H1 (cell line): ENCODE measurements around the gene EPYC. TPM values are rescaled to one million over a fixed set of nuclear protein-coding genes. Genes with fewer than 3 reads are reported as not detected.

Experiments used
- CTCF ChIA-PET: fragments of 300-600 bp; sonication (Branson Sonifier 250); formaldehyde crosslinking; loops from one replicate; lab custom pipeline; 2021; ENCODE audit not compliant: partially characterized antibody; lab: Charles Lee
- POLR2A ChIA-PET: fragments of 300-600 bp; sonication (Branson Sonifier 250); formaldehyde crosslinking; loops from one replicate; lab custom pipeline; 2021; ENCODE audit warnings: inconsistent platforms; ENCODE audit not compliant: partially characterized antibody; lab: Charles Lee
- DNase-seq, 2 experiments: peaks; one replicate each; pipeline versions ENCODE4 v3.0.0 to v3.0.0-alpha.2; 2010 to 2022; ENCODE audit warnings: low spot score in 2 of 2, low read depth in 1 of 2, mixed read lengths in 1 of 2
- FAIRE-seq: peaks from 2 replicates; lab custom pipeline; 2011; peaks lifted over from hg19 to GRCh38; lab: Jason Lieb, UNC
- H2AFZ ChIP-seq: 2 replicates; pipeline ENCODE4 v1.8.1; 2012; ENCODE audit warnings: low read length, inconsistent platforms
- H2AK5ac ChIP-seq: 2 replicates; pipeline ENCODE4 v1.6.1; 2013; ENCODE audit warnings: low read depth, low read length
- H2BK120ac ChIP-seq: replicated peaks from 2 replicates; pipeline ENCODE3; 2013; ENCODE audit warnings: low read depth, low read length, inconsistent platforms
- H2BK12ac ChIP-seq: 2 replicates; pipeline ENCODE4 v1.6.1; 2013; ENCODE audit warnings: low read depth, low read length
- H2BK15ac ChIP-seq: 2 replicates; pipeline ENCODE4 v1.6.1; 2013; ENCODE audit warnings: low read length
- H2BK20ac ChIP-seq: 2 replicates; pipeline ENCODE4 v1.6.1; 2013; ENCODE audit warnings: low read length
- H2BK5ac ChIP-seq: 2 replicates; pipeline ENCODE4 v1.6.1; 2013; ENCODE audit warnings: low read depth, low read length
- H3K14ac ChIP-seq: 2 replicates; pipeline ENCODE4 v1.6.1; 2013; ENCODE audit warnings: inconsistent platforms; ENCODE audit not compliant: insufficient read length
- H3K18ac ChIP-seq: 2 replicates; pipeline ENCODE4 v1.6.1; 2013; ENCODE audit warnings: low read length; ENCODE audit errors: extremely low read depth
- H3K23ac ChIP-seq: 2 replicates; pipeline ENCODE4 v1.6.1; 2013; ENCODE audit warnings: inconsistent platforms; ENCODE audit not compliant: insufficient read length
- H3K23me2 ChIP-seq: 2 replicates; pipeline ENCODE4 v1.6.1; 2013; ENCODE audit warnings: low read depth, low read length
- H3K27ac ChIP-seq: 2 replicates; pipeline ENCODE4 v1.6.1; 2011; ENCODE audit warnings: low read depth, low read length, inconsistent platforms
- H3K27me3 ChIP-seq, 4 experiments: replicated peaks in 1 of 4; 1 replicate in 1 of 4; 2 replicates in 3 of 4; pipeline versions ENCODE4 v1.6.1 to v1.8.1; 2011 to 2013; ENCODE audit warnings: low read length in 3 of 4, mild to moderate bottlenecking in 3 of 4, inconsistent platforms in 2 of 4, mixed read lengths in 2 of 4, moderate library complexity in 1 of 4; ENCODE audit not compliant: control insufficient read depth in 3 of 4, insufficient read depth in 3 of 4; ENCODE audit errors: extremely low read depth in 1 of 4
- H3K36me3 ChIP-seq, 4 experiments: 2 replicates each; pipeline versions ENCODE4 v1.6.1 to v1.8.1; 2011 to 2013; ENCODE audit warnings: mild to moderate bottlenecking in 4 of 4, low read length in 3 of 4, moderate library complexity in 2 of 4, control low read depth in 1 of 4, inconsistent platforms in 1 of 4; ENCODE audit not compliant: insufficient read depth in 4 of 4, control insufficient read depth in 2 of 4
- H3K4ac ChIP-seq: replicated peaks from 2 replicates; pipeline ENCODE3; 2013; ENCODE audit warnings: low read length, low read depth, mixed read lengths, inconsistent platforms; ENCODE audit not compliant: insufficient read length
- H3K4me1 ChIP-seq, 4 experiments: replicated peaks in 1 of 4; 1 replicate in 1 of 4; 2 replicates in 3 of 4; pipeline versions ENCODE4 v1.6.1 to v1.8.1; 2011 to 2013; ENCODE audit warnings: low read length in 3 of 4, inconsistent platforms in 2 of 4, mixed read lengths in 1 of 4; ENCODE audit not compliant: insufficient read depth in 4 of 4, control insufficient read depth in 3 of 4
- H3K4me2 ChIP-seq, 2 experiments: 2 replicates each; pipeline versions ENCODE4 v1.6.1 to v1.8.1; 2011 to 2013; ENCODE audit warnings: low read depth in 2 of 2, low read length in 2 of 2, control low read depth in 1 of 2, inconsistent platforms in 1 of 2, mild to moderate bottlenecking in 1 of 2; ENCODE audit not compliant: insufficient read depth in 1 of 2
- H3K4me3 ChIP-seq, 4 experiments: fragments of 200-600, 300-600 bp in 1 of 4; sonication (generic), shearing (Covaris generic), sonication (Bioruptor Twin) in 1 of 4; 2 replicates each; pipeline versions ENCODE4 v1.5.1 to v1.8.1; 2011 to 2016; ENCODE audit warnings: low read length in 4 of 4, low read depth in 3 of 4, control low read depth in 2 of 4, inconsistent platforms in 2 of 4, mild to moderate bottlenecking in 2 of 4, mixed read lengths in 1 of 4, moderate library complexity in 1 of 4; ENCODE audit not compliant: insufficient read depth in 2 of 4; ENCODE audit errors: extremely low read depth in 1 of 4
- H3K56ac ChIP-seq: replicated peaks from 2 replicates; pipeline ENCODE3; 2013; ENCODE audit warnings: low read depth, mild to moderate bottlenecking, mixed read lengths, low read length, inconsistent platforms; ENCODE audit not compliant: insufficient read length
- H3K79me1 ChIP-seq: 2 replicates; pipeline ENCODE4 v1.6.1; 2013; ENCODE audit warnings: low read depth, low read length, control low read depth
- H3K79me2 ChIP-seq, 2 experiments: 2 replicates each; pipeline versions ENCODE4 v1.6.1 to v1.8.1; 2012 to 2013; ENCODE audit warnings: low read length in 2 of 2, mild to moderate bottlenecking in 2 of 2, inconsistent platforms in 1 of 2; ENCODE audit not compliant: insufficient read depth in 2 of 2, control insufficient read depth in 1 of 2
- H3K9ac ChIP-seq, 4 experiments: replicated peaks in 1 of 4; 1 replicate in 1 of 4; 2 replicates in 3 of 4; pipeline versions ENCODE4 v1.6.1 to v1.8.1; 2011 to 2013; ENCODE audit warnings: low read depth in 3 of 4, low read length in 3 of 4, control low read depth in 2 of 4, mild to moderate bottlenecking in 2 of 4, moderate library complexity in 2 of 4, inconsistent platforms in 1 of 4; ENCODE audit errors: extremely low read depth in 1 of 4
- H3K9me3 ChIP-seq, 2 experiments: 2 replicates each; pipeline versions ENCODE4 v1.6.1 to v1.8.1; 2012 to 2013; ENCODE audit warnings: mild to moderate bottlenecking in 2 of 2, moderate library complexity in 2 of 2, control low read depth in 1 of 2, inconsistent platforms in 1 of 2, low read depth in 1 of 2, low read length in 1 of 2, mixed read lengths in 1 of 2; ENCODE audit not compliant: insufficient read depth in 2 of 2
- H4K20me1 ChIP-seq, 2 experiments: replicated peaks in 1 of 2; 2 replicates each; pipeline versions ENCODE3 to v1.8.1; 2011 to 2013; ENCODE audit warnings: inconsistent platforms in 2 of 2, low read length in 2 of 2, mild to moderate bottlenecking in 1 of 2; ENCODE audit not compliant: insufficient read depth in 2 of 2, control insufficient read depth in 1 of 2
- H4K5ac ChIP-seq: 2 replicates; pipeline ENCODE4 v1.6.1; 2013; ENCODE audit warnings: low read length, low read depth, mixed read lengths, inconsistent platforms; ENCODE audit not compliant: insufficient read length
- H4K8ac ChIP-seq: 2 replicates; pipeline ENCODE4 v1.8.0; 2013; ENCODE audit warnings: mild to moderate bottlenecking, moderate library complexity, low read length, inconsistent platforms; ENCODE audit not compliant: insufficient read depth; ENCODE audit errors: extremely low read depth
- H4K91ac ChIP-seq: replicated peaks from 2 replicates; pipeline ENCODE3; 2013; ENCODE audit warnings: low read length, mixed read lengths, inconsistent platforms; ENCODE audit not compliant: insufficient read length
- CBX8 ChIP-seq: fragments of 300-800, 300-1000 bp; sonication (generic); IDR thresholded peaks from 2 replicates; pipeline ENCODE4 v1.7.1; 2016; ENCODE audit warnings: low read depth, low read length, borderline replicate concordance
- GTF2F1 ChIP-seq: IDR thresholded peaks from 2 replicates; pipeline ENCODE4 v1.6.1; 2012; ENCODE audit warnings: low read depth, low read length, improper control_type of control experiment, borderline replicate concordance
- POLR2A ChIP-seq, 2 experiments: IDR thresholded peaks; 1 replicate in 1 of 2; 2 replicates in 1 of 2; pipeline ENCODE4 v1.6.1; 2011; ENCODE audit warnings: low read depth in 2 of 2, low read length in 2 of 2, mild to moderate bottlenecking in 2 of 2; ENCODE audit errors: control extremely low read depth in 1 of 2
- RFX5 ChIP-seq: IDR thresholded peaks from 2 replicates; pipeline ENCODE4 v1.6.1; 2011; ENCODE audit warnings: low read depth, low read length, improper control_type of control experiment, borderline replicate concordance
- TAF1 ChIP-seq: IDR thresholded peaks from 2 replicates; pipeline ENCODE4 v1.6.1; 2011; ENCODE audit warnings: mild to moderate bottlenecking, low read depth, low read length
- WGBS, 2 experiments: shearing (Covaris generic) in 1 of 2; methylation state at CpG; one replicate each; pipeline versions ENCODE4 v1.1.6 to v1.1.7; 2013 to 2015; ENCODE audit warnings: low lambda C conversion rate in 2 of 2, mixed read lengths in 2 of 2, inconsistent platforms in 1 of 2, low coverage in 1 of 2, missing lambda C conversion rate in 1 of 2; ENCODE audit not compliant: insufficient replicate concordance in 2 of 2, insufficient coverage in 1 of 2, insufficient read length in 1 of 2; ENCODE audit errors: extremely low coverage in 1 of 2, missing lambda C conversion rate in 1 of 2; 5-methylcytosine and 5-hydroxymethylcytosine counted together
- polyA plus RNA-seq, 7 experiments: library from polyadenylated mRNA; depleted of rRNA in 3 of 7; stranded (reverse) in 5 of 7; unstranded in 2 of 7; fragments of >200 nt in 5 of 7; fragments of 200-250 nt in 2 of 7; gene quantifications; 1 replicate in 5 of 7; 2 replicates in 1 of 7; 4 replicates in 1 of 7; pipeline versions ENCODE4 v1.2.1 to v1.2.3, GENCODE V29; 2011 to 2013; ENCODE audit warnings: missing spikeins in 2 of 7, mixed read lengths in 2 of 7
- total RNA-seq: library from RNA; stranded (reverse); fragmentation: NEBNext Ultra II Directional; extraction: Animal tissue kit (Norgen Biotek cat#: 25700); gene quantifications from 2 replicates; pipeline ENCODE4 v1.2.1, GENCODE V29; 2021
- TF ChIP-seq, protein P1 (sequence below), 3 experiments: IDR thresholded peaks; 1 replicate in 2 of 3; 2 replicates in 1 of 3; pipeline versions ENCODE4 v1.5.1 to v1.6.1; 2011; ENCODE audit warnings: low read length in 3 of 3, mild to moderate bottlenecking in 3 of 3, inconsistent platforms in 2 of 3, low read depth in 1 of 3, moderate library complexity in 1 of 3; ENCODE audit not compliant: insufficient read depth in 1 of 3; ENCODE audit errors: control extremely low read depth in 1 of 3
- TF ChIP-seq, protein P2 (sequence below): IDR thresholded peaks from 2 replicates; pipeline ENCODE4 v1.6.1; 2012; ENCODE audit warnings: inconsistent platforms

Gene EPYC
- total and polyA plus RNA-seq, 2 of the 8 experiments (the other 6 are each of a cell fraction or from before 2014, with no cell fraction given) = not detected

DNA sequence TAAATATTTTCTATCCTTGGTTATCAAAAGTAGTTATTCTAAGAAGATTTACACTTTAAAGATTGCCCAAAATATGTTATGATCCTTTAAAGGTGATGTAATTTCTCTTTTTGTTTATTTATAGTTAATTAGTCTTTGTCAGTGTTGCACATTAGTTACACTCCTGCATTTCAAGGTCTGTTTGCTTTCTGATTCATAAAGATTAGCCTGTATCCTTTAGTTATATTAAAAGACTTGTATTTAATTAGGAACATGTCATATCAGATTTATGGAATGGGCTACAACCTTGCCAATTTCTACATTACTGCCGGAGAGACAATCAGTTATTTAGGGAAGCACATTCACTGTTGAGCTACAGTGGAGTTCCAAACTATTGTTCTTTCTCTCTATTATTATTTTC, 3.5 kb downstream of the EPYC start:
- TF ChIP-seq TAF1 (no peak), RFX5 (no peak), POLR2A (IDR thresholded peaks at IDR 0.05; ENCODE audit: control extremely low read depth in 1 of 2, low read depth in 2 of 2, low read length in 2 of 2) (no peak), GTF2F1 (no peak), CBX8 (no peak)
- TF ChIP-seq, protein P1, sequence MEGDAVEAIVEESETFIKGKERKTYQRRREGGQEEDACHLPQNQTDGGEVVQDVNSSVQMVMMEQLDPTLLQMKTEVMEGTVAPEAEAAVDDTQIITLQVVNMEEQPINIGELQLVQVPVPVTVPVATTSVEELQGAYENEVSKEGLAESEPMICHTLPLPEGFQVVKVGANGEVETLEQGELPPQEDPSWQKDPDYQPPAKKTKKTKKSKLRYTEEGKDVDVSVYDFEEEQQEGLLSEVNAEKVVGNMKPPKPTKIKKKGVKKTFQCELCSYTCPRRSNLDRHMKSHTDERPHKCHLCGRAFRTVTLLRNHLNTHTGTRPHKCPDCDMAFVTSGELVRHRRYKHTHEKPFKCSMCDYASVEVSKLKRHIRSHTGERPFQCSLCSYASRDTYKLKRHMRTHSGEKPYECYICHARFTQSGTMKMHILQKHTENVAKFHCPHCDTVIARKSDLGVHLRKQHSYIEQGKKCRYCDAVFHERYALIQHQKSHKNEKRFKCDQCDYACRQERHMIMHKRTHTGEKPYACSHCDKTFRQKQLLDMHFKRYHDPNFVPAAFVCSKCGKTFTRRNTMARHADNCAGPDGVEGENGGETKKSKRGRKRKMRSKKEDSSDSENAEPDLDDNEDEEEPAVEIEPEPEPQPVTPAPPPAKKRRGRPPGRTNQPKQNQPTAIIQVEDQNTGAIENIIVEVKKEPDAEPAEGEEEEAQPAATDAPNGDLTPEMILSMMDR (IDR thresholded peaks at IDR 0.05; ENCODE audit: control extremely low read depth in 1 of 3, insufficient read depth in 1 of 3, low read depth in 1 of 3, low read length in 3 of 3) = no peak
- TF ChIP-seq, protein P2, sequence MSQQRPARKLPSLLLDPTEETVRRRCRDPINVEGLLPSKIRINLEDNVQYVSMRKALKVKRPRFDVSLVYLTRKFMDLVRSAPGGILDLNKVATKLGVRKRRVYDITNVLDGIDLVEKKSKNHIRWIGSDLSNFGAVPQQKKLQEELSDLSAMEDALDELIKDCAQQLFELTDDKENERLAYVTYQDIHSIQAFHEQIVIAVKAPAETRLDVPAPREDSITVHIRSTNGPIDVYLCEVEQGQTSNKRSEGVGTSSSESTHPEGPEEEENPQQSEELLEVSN = no peak
- Histone ChIP-seq H2BK120ac (no peak overlapping the region), H4K91ac (no peak overlapping the region), H3K18ac (no peak overlapping the region), H3K23ac (no peak overlapping the region), H2AFZ (no peak overlapping the region), H3K79me1 (no peaks in the 10 kb centered on the region), H3K4me3 (no peak overlapping the region), H4K5ac (no peak overlapping the region), H3K4me1 (no peaks in the 10 kb centered on the region), H3K4me2 (no peak overlapping the region), H3K14ac (no peak overlapping the region), H2AK5ac (no peak overlapping the region), H3K4ac (no peak overlapping the region), H3K27ac (no peak overlapping the region), H2BK20ac (no peak overlapping the region), H3K23me2 (no peaks in the 10 kb centered on the region), H3K9ac (no peak overlapping the region), H3K36me3 (no peaks in the 10 kb centered on the region), H2BK15ac (no peak overlapping the region), H3K9me3 (no peaks in the 10 kb centered on the region), H3K56ac (no peak overlapping the region), H3K79me2 (no peaks in the 10 kb centered on the region), H4K20me1 (no peaks in the 10 kb centered on the region), H2BK12ac (no peak overlapping the region), H3K27me3 (no peaks in the 10 kb centered on the region), H4K8ac (no peak overlapping the region), H2BK5ac (no peak overlapping the region)
- FAIRE-seq = no peak
- no peak for DNase-seq
- POLR2A ChIA-PET = no interaction called here
- 100% methylated on average over 1 of the region's 1 CpG; no CpG with 5 or more reads in 1 of the 2 experiments for WGBS, 2 experiments
- CTCF ChIA-PET = interaction anchor here (1.1 kb wide), 2 partner anchors 10 to 354 kb away, joined by 3 to 4 read pairs; no protein-coding TSS in a partner anchor
